DMS 273 (cell line): ENCODE data around the gene MBTPS2.

Experiments used
- DNase-seq: peaks from one replicate; lab custom pipeline; 2025; ENCODE audit not compliant: unreplicated experiment; lab: John Stamatoyannopoulos, UW

MBTPS2 gene

GRCh38 chrX:21932292-21933002 is 93.0 kb downstream of the MBTPS2 start:
- DNase-seq: peak; percentile 15

GRCh38 chrX:21933077-21933476 is 93.7 kb downstream of the MBTPS2 start:
- DNase-seq: no peak

GRCh38 chrX:21934414-21934813 is 95.0 kb downstream of the MBTPS2 start:
- no peak for DNase-seq
